H9 (cell line): ENCODE measurements around the gene FREM1. TPM values are rescaled to one million over a fixed set of nuclear protein-coding genes. Genes with fewer than 3 reads are reported as not detected.

Source experiments
- DNase-seq: peaks from one replicate; pipeline ENCODE4 v3.0.0-alpha.2; 2017
- H2AFZ ChIP-seq: one replicate; pipeline ENCODE4 v1.6.1; 2013; ENCODE audit warnings: mild to moderate bottlenecking, low read length, control low read depth, moderate library complexity
- H2AK5ac ChIP-seq: 2 replicates; pipeline ENCODE4 v1.6.1; 2013; ENCODE audit warnings: low read length, control low read depth, mixed read lengths; ENCODE audit not compliant: insufficient read length
- H2BK120ac ChIP-seq: one replicate; pipeline ENCODE4 v1.6.1; 2013; ENCODE audit warnings: low read depth, mild to moderate bottlenecking, low read length, control low read depth, inconsistent platforms; ENCODE audit not compliant: poor library complexity, severe bottlenecking
- H2BK12ac ChIP-seq: 2 replicates; pipeline ENCODE4 v1.6.1; 2013; ENCODE audit warnings: low read length, control low read depth, mixed read lengths, low read depth; ENCODE audit not compliant: insufficient read length
- H2BK15ac ChIP-seq: 2 replicates; pipeline ENCODE4 v1.6.1; 2013; ENCODE audit warnings: low read depth, low read length, control low read depth
- H2BK20ac ChIP-seq: one replicate; pipeline ENCODE4 v1.6.1; 2013; ENCODE audit warnings: low read depth, mild to moderate bottlenecking, low read length, control low read depth, inconsistent platforms; ENCODE audit not compliant: poor library complexity, severe bottlenecking
- H2BK5ac ChIP-seq: 2 replicates; pipeline ENCODE4 v1.6.1; 2013; ENCODE audit warnings: low read length, control low read depth, mixed read lengths; ENCODE audit not compliant: insufficient read length
- H3K14ac ChIP-seq: 2 replicates; pipeline ENCODE4 v1.6.1; 2013; ENCODE audit warnings: low read length, control low read depth; ENCODE audit not compliant: insufficient read depth
- H3K18ac ChIP-seq: 2 replicates; pipeline ENCODE4 v1.6.1; 2013; ENCODE audit warnings: low read depth, mild to moderate bottlenecking, mixed read lengths, low read length, control low read depth; ENCODE audit not compliant: insufficient read length
- H3K23ac ChIP-seq: 2 replicates; pipeline ENCODE4 v1.6.1; 2013; ENCODE audit warnings: low read length, control low read depth, mixed read lengths, low read depth; ENCODE audit not compliant: insufficient read length
- H3K23me2 ChIP-seq: 2 replicates; pipeline ENCODE4 v1.6.1; 2013; ENCODE audit warnings: low read depth, mild to moderate bottlenecking, mixed read lengths, low read length, control low read depth; ENCODE audit not compliant: insufficient read length, poor library complexity, severe bottlenecking
- H3K27ac ChIP-seq: 2 replicates; pipeline ENCODE4 v1.5.1; 2013; ENCODE audit warnings: low read length, control low read depth, mixed read lengths, low read depth; ENCODE audit not compliant: insufficient read length
- H3K27me3 ChIP-seq: 2 replicates; pipeline ENCODE4 v1.6.1; 2013; ENCODE audit warnings: low read length, control low read depth, inconsistent platforms; ENCODE audit not compliant: insufficient read depth
- H3K4ac ChIP-seq: 2 replicates; pipeline ENCODE4 v1.6.1; 2013; ENCODE audit warnings: low read depth, mild to moderate bottlenecking, control low read depth, inconsistent platforms, low read length, moderate library complexity
- H3K4me1 ChIP-seq: 2 replicates; pipeline ENCODE4 v1.6.1; 2013; ENCODE audit warnings: low read length, control low read depth, inconsistent platforms; ENCODE audit not compliant: insufficient read depth
- H3K4me2 ChIP-seq: 2 replicates; pipeline ENCODE4 v1.6.1; 2013; ENCODE audit warnings: low read length, control low read depth, mixed read lengths; ENCODE audit not compliant: insufficient read length, insufficient read depth
- H3K56ac ChIP-seq: 2 replicates; pipeline ENCODE4 v1.6.1; 2013; ENCODE audit warnings: low read depth, mild to moderate bottlenecking, mixed read lengths, low read length, control low read depth; ENCODE audit not compliant: insufficient read length
- H3K79me1 ChIP-seq: 2 replicates; pipeline ENCODE4 v1.6.1; 2013; ENCODE audit warnings: low read depth, mild to moderate bottlenecking, moderate library complexity, low read length, control low read depth, inconsistent platforms; ENCODE audit not compliant: insufficient read depth, poor library complexity, severe bottlenecking
- H3K79me2 ChIP-seq: 2 replicates; pipeline ENCODE4 v1.6.1; 2013; ENCODE audit warnings: low read length, control low read depth, inconsistent platforms; ENCODE audit not compliant: insufficient read depth
- H3K9ac ChIP-seq: 2 replicates; pipeline ENCODE4 v1.6.1; 2013; ENCODE audit warnings: low read length, control low read depth, mixed read lengths; ENCODE audit not compliant: insufficient read length; ENCODE audit errors: extremely low read depth
- H3K9me3 ChIP-seq: one replicate; pipeline ENCODE4 v1.6.1; 2013; ENCODE audit warnings: low read depth, low read length, inconsistent platforms; ENCODE audit not compliant: control insufficient read depth
- H3T11ph ChIP-seq: one replicate; pipeline ENCODE4 v1.6.1; 2013; ENCODE audit warnings: mild to moderate bottlenecking, low read length, control low read depth, inconsistent platforms
- H4K20me1 ChIP-seq: one replicate; pipeline ENCODE4 v1.6.1; 2013; ENCODE audit not compliant: control insufficient read depth, insufficient read length, insufficient read depth
- H4K5ac ChIP-seq: 2 replicates; pipeline ENCODE4 v1.6.1; 2013; ENCODE audit warnings: low read depth, mild to moderate bottlenecking, mixed read lengths, low read length, control low read depth; ENCODE audit not compliant: insufficient read length
- H4K8ac ChIP-seq: replicated peaks from 2 replicates; pipeline ENCODE4 v1.6.1; 2013; ENCODE audit warnings: low read length, control low read depth, mixed read lengths, low read depth; ENCODE audit not compliant: insufficient read length
- H4K91ac ChIP-seq: 2 replicates; pipeline ENCODE4 v1.6.1; 2013; ENCODE audit warnings: low read depth, mild to moderate bottlenecking, moderate library complexity, mixed read lengths, low read length, control low read depth; ENCODE audit not compliant: insufficient read length
- H3K27ac Mint-ChIP-seq, 3 experiments: 2 replicates in 2 of 3; 3 replicates in 1 of 3; pipeline ENCODE4 v1.8.0; 2020 to 2021; ENCODE audit warnings: mixed read lengths in 3 of 3, mild to moderate bottlenecking in 1 of 3, moderate library complexity in 1 of 3
- H3K27me3 Mint-ChIP-seq: 2 replicates; pipeline ENCODE4 v1.8.0; 2021; ENCODE audit warnings: low read depth, mild to moderate bottlenecking, moderate library complexity, mixed read lengths
- H3K36me3 Mint-ChIP-seq, 3 experiments: 2 replicates in 2 of 3; 3 replicates in 1 of 3; pipeline ENCODE4 v1.8.0; 2020 to 2021; ENCODE audit warnings: low read depth in 3 of 3, mixed read lengths in 3 of 3; ENCODE audit not compliant: insufficient read depth in 1 of 3
- H3K4me1 Mint-ChIP-seq, 2 experiments: 2 replicates each; pipeline ENCODE4 v1.8.0; 2020; ENCODE audit warnings: mixed read lengths in 2 of 2
- H3K4me3 Mint-ChIP-seq, 2 experiments: 2 replicates in 1 of 2; 3 replicates in 1 of 2; pipeline ENCODE4 v1.8.0; 2020 to 2021; ENCODE audit warnings: mild to moderate bottlenecking in 2 of 2, mixed read lengths in 2 of 2, moderate library complexity in 1 of 2
- H3K9me3 Mint-ChIP-seq, 2 experiments: 2 replicates in 1 of 2; 3 replicates in 1 of 2; pipeline ENCODE4 v1.8.0; 2020; ENCODE audit warnings: mild to moderate bottlenecking in 2 of 2, mixed read lengths in 2 of 2, moderate library complexity in 1 of 2
- WGBS: extraction: QIAGEN DNeasy Blood & Tissue Kit; methylation state at CpG from one replicate; pipeline ENCODE4 v1.1.7; 2013; ENCODE audit warnings: missing lambda C conversion rate, low lambda C conversion rate, mixed read lengths; ENCODE audit not compliant: insufficient read length; ENCODE audit errors: extremely low coverage; 5-methylcytosine and 5-hydroxymethylcytosine counted together
- total RNA-seq: library from RNA; stranded (reverse); gene quantifications from 2 replicates; pipeline ENCODE4 v1.2.1, GENCODE V29; 2021
- TF ChIP-seq, protein P1 (sequence below): fragments of 200-600 bp; sonication (generic); conservative IDR thresholded peaks from 3 replicates; pipeline ENCODE4 v1.8.0; 2021; ENCODE audit warnings: antibody characterized with exemption, mild to moderate bottlenecking

FREM1 gene
- total RNA-seq, 1 experiment from 2014 or later, result 0.44 TPM

DNA sequence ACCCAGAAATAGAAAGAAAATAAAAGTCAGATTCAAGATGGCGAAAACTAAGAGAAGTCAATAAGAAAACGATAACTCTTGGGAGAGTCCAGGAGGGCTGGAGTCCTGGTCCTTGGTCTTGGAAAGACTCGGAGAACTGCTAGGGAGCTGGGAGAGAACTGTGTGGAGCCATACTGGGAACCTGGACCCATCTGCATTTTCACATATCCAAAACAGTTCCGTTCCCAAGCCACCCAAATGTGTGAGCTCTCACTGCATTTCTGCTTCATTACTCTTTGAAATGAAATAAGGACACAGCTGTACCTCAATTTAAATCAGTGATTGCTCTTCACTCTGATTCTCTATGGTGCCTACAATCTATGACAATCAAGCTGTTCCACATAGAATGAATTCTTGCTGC is 119.6 kb downstream of the FREM1 start:
- H2AFZ ChIP-seq, result no peak overlapping the region
- H3K79me2 ChIP-seq, result no peaks in the 10 kb centered on the region
- H3K23me2 ChIP-seq, result no peaks in the 10 kb centered on the region
- Mint-ChIP-seq H3K27ac (no peak overlapping the region), H3K9me3 (no peaks in the 10 kb centered on the region), H3K27me3 (no peaks in the 10 kb centered on the region), H3K36me3 (peaks cover 0 to 1% (median 0%) of the 10 kb centered on the region in 3 experiments; a peak in 1 of 7 replicates), H3K4me1 (peaks cover 0 to 3% of the 10 kb centered on the region in 2 experiments; a peak in 1 of 4 replicates), H3K4me3 (no peak overlapping the region)
- no peaks in the 10 kb centered on the region for H3K79me1 ChIP-seq
- no peak overlapping the region for H3T11ph ChIP-seq
- peaks cover 3% of the 10 kb centered on the region; the same call in 1 of the 2 replicates for H3K4me1 ChIP-seq
- H2BK120ac ChIP-seq, result no peak overlapping the region
- no peak overlapping the region for H3K4me2 ChIP-seq
- no peak overlapping the region for H2BK5ac ChIP-seq
- no peak overlapping the region for H2BK20ac ChIP-seq
- WGBS, result no CpG with 5 or more reads among the region's 4 CpGs
- no peak overlapping the region for H3K14ac ChIP-seq
- H3K23ac ChIP-seq, result no peak overlapping the region
- no peak for DNase-seq
- H4K91ac ChIP-seq, result no peak overlapping the region
- H3K27ac ChIP-seq, result no peak overlapping the region
- H3K56ac ChIP-seq, result no peak overlapping the region
- H3K9ac ChIP-seq, result no peak overlapping the region
- no peak overlapping the region for H2BK12ac ChIP-seq
- no peaks in the 10 kb centered on the region for H4K20me1 ChIP-seq
- H3K27me3 ChIP-seq, result no peaks in the 10 kb centered on the region
- TF ChIP-seq, protein P1, sequence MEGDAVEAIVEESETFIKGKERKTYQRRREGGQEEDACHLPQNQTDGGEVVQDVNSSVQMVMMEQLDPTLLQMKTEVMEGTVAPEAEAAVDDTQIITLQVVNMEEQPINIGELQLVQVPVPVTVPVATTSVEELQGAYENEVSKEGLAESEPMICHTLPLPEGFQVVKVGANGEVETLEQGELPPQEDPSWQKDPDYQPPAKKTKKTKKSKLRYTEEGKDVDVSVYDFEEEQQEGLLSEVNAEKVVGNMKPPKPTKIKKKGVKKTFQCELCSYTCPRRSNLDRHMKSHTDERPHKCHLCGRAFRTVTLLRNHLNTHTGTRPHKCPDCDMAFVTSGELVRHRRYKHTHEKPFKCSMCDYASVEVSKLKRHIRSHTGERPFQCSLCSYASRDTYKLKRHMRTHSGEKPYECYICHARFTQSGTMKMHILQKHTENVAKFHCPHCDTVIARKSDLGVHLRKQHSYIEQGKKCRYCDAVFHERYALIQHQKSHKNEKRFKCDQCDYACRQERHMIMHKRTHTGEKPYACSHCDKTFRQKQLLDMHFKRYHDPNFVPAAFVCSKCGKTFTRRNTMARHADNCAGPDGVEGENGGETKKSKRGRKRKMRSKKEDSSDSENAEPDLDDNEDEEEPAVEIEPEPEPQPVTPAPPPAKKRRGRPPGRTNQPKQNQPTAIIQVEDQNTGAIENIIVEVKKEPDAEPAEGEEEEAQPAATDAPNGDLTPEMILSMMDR, result no peak
- H3K18ac ChIP-seq, result no peak overlapping the region
- H2AK5ac ChIP-seq, result no peak overlapping the region
- H3K9me3 ChIP-seq, result no peaks in the 10 kb centered on the region
- no peak overlapping the region for H4K8ac ChIP-seq
- no peak overlapping the region for H2BK15ac ChIP-seq
- no peak overlapping the region for H4K5ac ChIP-seq
- no peak overlapping the region for H3K4ac ChIP-seq
